ENCODE results near the gene FBLN2. TPM values are rescaled to one million over a fixed set of nuclear protein-coding genes. Genes with fewer than 3 reads are reported as not detected.

Gene FBLN2
- total and polyA plus RNA-seq, 2 donors: 12.2 to 15.3 TPM

GRCh38 chr3:13536432-13536831, 12.5 kb upstream of the FBLN2 start:
- 21% methylated on average over 3 of the region's 3 CpGs for WGBS
- Histone ChIP-seq H3K36me3 (ENCODE audit: control insufficient read depth in 2 of 2, insufficient read depth in 2 of 2, low read length in 1 of 2) (no peaks in the 10 kb centered on the region), H3K4me3 (ENCODE audit: low read length in 2 of 2) (no peak overlapping the region), H3K27ac (ENCODE audit: low read depth in 1 of 2, low read length in 1 of 2) (peak overlapping the region; percentile 54 to 79), H3K4me1 (ENCODE audit: control insufficient read depth in 2 of 2, insufficient read depth in 2 of 2, low read length in 2 of 2) (peaks cover 18 to 34% of the 10 kb centered on the region in 2 donors), H3K27me3 (ENCODE audit: control insufficient read depth in 2 of 2, insufficient read depth in 1 of 2, low read length in 1 of 2) (no peaks in the 10 kb centered on the region), H3K9me3 (ENCODE audit: control insufficient read depth in 2 of 2, insufficient read depth in 1 of 2, low read length in 1 of 2) (peaks cover 0 to 15% of the 10 kb centered on the region in 2 donors)
- no peak for DNase-seq (ENCODE audit: low read depth in 6 of 9, low spot score in 9 of 9)

DNA sequence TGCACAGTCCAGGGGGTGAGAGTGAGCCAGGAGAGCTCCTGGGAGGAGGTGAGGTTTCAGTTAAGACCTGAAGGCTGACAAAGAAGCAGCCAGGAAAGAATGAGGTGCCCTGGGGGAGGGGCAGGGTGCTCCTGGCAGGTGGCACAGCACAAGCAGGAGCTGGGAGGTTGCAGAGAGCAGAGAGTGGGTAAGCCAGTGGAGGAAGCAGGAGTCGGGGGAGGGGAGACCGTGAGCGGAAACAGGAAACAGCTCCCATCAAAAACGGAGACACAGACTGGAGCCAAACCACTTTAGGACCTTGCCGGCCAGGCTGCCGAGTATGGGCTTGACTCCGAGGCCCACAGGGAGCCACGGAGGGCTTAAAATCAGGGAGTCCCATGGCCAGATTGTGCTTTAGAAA, 12.1 kb upstream of the FBLN2 start:
- H3K36me3 ChIP-seq (ENCODE audit: control insufficient read depth in 2 of 2, insufficient read depth in 2 of 2, low read length in 1 of 2): no peaks in the 10 kb centered on the region
- peaks cover 18 to 34% of the 10 kb centered on the region in 2 donors for H3K4me1 ChIP-seq (ENCODE audit: control insufficient read depth in 2 of 2, insufficient read depth in 2 of 2, low read length in 2 of 2)
- peaks cover 0 to 18% of the 10 kb centered on the region in 2 donors for H3K9me3 ChIP-seq (ENCODE audit: control insufficient read depth in 2 of 2, insufficient read depth in 1 of 2, low read length in 1 of 2)
- 2% methylated on average over 8 of the region's 8 CpGs for WGBS
- peak overlapping the region; percentile 54 to 79 for H3K27ac ChIP-seq (ENCODE audit: low read depth in 1 of 2, low read length in 1 of 2)
- no peak overlapping the region for H3K4me3 ChIP-seq (ENCODE audit: low read length in 2 of 2)
- DNase-seq (ENCODE audit: low read depth in 6 of 9, low spot score in 9 of 9): peak in 4 of 9 donors; percentile 68 to 85 (median 75)
- no peaks in the 10 kb centered on the region for H3K27me3 ChIP-seq (ENCODE audit: control insufficient read depth in 2 of 2, insufficient read depth in 1 of 2, low read length in 1 of 2)

DNA sequence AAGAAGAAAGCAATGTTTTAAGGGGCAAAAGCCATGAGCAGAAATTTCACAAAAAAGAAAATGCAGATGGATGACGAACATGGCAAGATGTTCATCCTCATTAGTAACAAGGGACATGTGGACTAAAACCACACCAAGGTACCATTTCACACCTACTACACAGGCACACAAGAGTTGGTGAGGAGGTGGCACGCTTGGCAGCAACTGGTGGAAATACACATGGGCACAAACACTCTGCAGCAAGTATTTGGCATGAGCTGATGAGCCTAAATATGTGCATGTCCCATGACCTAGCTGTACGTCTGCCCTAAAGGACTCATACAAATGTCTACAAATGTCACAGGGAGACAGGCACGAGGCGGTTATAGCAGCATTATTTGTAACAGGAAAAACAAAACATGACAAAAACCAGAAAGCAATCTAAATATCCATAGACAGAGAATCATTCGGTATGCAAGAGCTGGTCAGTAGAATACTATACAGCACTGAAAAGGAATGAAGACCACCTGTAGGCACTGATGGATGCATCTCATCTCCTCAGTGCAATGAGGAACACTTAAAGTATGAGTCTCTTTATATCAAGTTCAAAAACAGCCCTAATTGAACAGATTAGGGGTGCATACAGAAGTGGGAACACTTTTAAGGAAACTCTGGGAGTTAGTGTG, 11.5 kb upstream of the FBLN2 start:
- 93% methylated on average over 6 of the region's 6 CpGs for WGBS
- H3K27me3 ChIP-seq (ENCODE audit: control insufficient read depth in 2 of 2, insufficient read depth in 1 of 2, low read length in 1 of 2): no peaks in the 10 kb centered on the region
- peaks cover 0 to 21% of the 10 kb centered on the region in 2 donors for H3K9me3 ChIP-seq (ENCODE audit: control insufficient read depth in 2 of 2, insufficient read depth in 1 of 2, low read length in 1 of 2)
- H3K4me1 ChIP-seq (ENCODE audit: control insufficient read depth in 2 of 2, insufficient read depth in 2 of 2, low read length in 2 of 2): peaks cover 18 to 34% of the 10 kb centered on the region in 2 donors
- no peak for DNase-seq (ENCODE audit: low read depth in 6 of 9, low spot score in 9 of 9)
- no peak overlapping the region for H3K4me3 ChIP-seq (ENCODE audit: low read length in 2 of 2)
- peak overlapping the region in 1 of 2 donors; percentile 79 for H3K27ac ChIP-seq (ENCODE audit: low read depth in 1 of 2, low read length in 1 of 2)
- H3K36me3 ChIP-seq (ENCODE audit: control insufficient read depth in 2 of 2, insufficient read depth in 2 of 2, low read length in 1 of 2): no peaks in the 10 kb centered on the region

DNA sequence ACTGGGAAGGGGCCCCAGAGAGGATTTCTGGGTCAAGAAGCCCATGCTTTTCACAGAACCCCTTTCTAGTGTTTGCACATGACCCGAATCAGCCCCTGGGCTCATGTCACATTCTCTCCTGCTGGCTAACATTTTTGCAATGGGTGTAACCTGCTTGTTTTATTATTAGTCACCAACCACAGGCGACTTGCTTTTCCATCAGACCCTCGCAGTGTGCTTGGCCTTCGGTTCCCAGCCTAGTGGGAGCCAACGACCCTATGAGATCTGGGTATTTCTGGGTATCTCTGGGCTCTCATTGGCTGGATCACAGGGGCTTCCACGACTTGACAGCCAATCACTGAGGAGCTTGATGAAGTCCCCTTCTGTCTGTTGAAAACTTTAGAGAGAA, 11.0 kb upstream of the FBLN2 start:
- Histone ChIP-seq H3K36me3 (ENCODE audit: control insufficient read depth in 2 of 2, insufficient read depth in 2 of 2, low read length in 1 of 2) (no peaks in the 10 kb centered on the region), H3K4me1 (ENCODE audit: control insufficient read depth in 2 of 2, insufficient read depth in 2 of 2, low read length in 2 of 2) (peaks cover 18 to 34% of the 10 kb centered on the region in 2 donors), H3K9me3 (ENCODE audit: control insufficient read depth in 2 of 2, insufficient read depth in 1 of 2, low read length in 1 of 2) (peaks cover 0 to 24% of the 10 kb centered on the region in 2 donors), H3K4me3 (ENCODE audit: low read length in 2 of 2) (no peak overlapping the region), H3K27me3 (ENCODE audit: control insufficient read depth in 2 of 2, insufficient read depth in 1 of 2, low read length in 1 of 2) (no peaks in the 10 kb centered on the region), H3K27ac (ENCODE audit: low read depth in 1 of 2, low read length in 1 of 2) (no peak overlapping the region)
- 95% methylated on average over 6 of the region's 6 CpGs for WGBS
- no peak for DNase-seq (ENCODE audit: low read depth in 6 of 9, low spot score in 9 of 9)

DNA sequence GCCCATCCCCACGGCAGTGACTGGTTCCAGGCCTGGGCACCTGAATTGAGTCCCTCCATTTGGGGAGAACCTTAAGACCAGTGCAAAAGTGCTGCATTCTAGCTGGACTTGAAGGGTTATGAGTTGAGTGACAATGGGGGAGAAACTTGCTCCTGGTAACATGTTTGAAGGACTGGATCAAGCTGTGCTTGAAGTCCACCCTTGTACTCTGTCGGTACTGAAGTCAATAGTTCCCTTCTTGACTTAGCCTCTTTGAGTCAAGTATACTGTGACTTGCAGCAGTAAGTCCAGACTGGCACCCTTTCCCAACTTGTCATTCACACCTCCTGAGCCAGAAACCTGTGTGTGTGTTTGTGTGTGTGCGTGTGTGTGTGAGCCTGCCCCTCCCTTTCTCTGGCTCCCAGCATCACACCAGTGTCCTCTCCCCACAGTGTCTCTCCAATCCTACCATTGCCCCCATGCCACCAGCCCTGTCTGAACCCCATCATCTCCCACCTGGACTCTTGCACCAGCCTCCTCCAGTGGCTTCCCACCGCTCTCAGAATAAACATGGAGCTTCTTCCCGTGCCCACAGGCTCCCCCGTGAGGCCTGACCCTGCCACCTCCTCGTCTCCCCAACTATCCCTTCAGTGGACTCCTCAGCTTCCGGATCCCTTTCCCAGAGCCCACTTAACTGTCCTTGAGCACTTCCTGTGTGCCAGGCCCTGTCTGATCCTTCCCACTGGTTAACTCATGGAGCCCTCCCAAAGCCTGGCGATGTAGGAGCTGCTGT, 10.2 kb upstream of the FBLN2 start:
- H3K36me3 ChIP-seq (ENCODE audit: control insufficient read depth in 2 of 2, insufficient read depth in 2 of 2, low read length in 1 of 2): no peaks in the 10 kb centered on the region
- H3K9me3 ChIP-seq (ENCODE audit: control insufficient read depth in 2 of 2, insufficient read depth in 1 of 2, low read length in 1 of 2): peaks cover 0 to 25% of the 10 kb centered on the region in 2 donors
- no peak for DNase-seq (ENCODE audit: low read depth in 6 of 9, low spot score in 9 of 9)
- WGBS: 98% methylated on average over 9 of the region's 9 CpGs
- no peaks in the 10 kb centered on the region for H3K27me3 ChIP-seq (ENCODE audit: control insufficient read depth in 2 of 2, insufficient read depth in 1 of 2, low read length in 1 of 2)
- no peak overlapping the region for H3K27ac ChIP-seq (ENCODE audit: low read depth in 1 of 2, low read length in 1 of 2)
- H3K4me1 ChIP-seq (ENCODE audit: control insufficient read depth in 2 of 2, insufficient read depth in 2 of 2, low read length in 2 of 2): peaks cover 24 to 42% of the 10 kb centered on the region in 2 donors
- H3K4me3 ChIP-seq (ENCODE audit: low read length in 2 of 2): no peak overlapping the region

DNA sequence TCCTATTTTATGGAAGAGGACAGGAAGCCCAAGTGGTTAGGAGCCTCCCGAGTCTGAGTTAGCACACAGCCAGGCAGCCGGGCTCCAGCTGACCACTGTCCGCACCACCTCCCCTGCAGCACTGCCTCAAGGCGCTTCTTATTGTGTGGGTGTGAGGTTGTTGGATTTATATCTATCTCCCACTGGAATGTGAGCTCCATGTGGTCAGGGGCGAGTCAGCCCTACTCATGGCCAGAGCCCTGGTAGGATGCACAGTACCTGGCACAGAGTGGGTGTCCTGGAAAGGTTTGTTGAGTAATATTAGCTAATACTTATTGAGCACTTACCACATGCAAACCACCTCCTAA, 9.7 kb upstream of the FBLN2 start:
- H3K4me1 ChIP-seq (ENCODE audit: control insufficient read depth in 2 of 2, insufficient read depth in 2 of 2, low read length in 2 of 2): peaks cover 29 to 45% of the 10 kb centered on the region in 2 donors
- no peak overlapping the region for H3K4me3 ChIP-seq (ENCODE audit: low read length in 2 of 2)
- peaks cover 0 to 25% of the 10 kb centered on the region in 2 donors for H3K9me3 ChIP-seq (ENCODE audit: control insufficient read depth in 2 of 2, insufficient read depth in 1 of 2, low read length in 1 of 2)
- H3K27ac ChIP-seq (ENCODE audit: low read depth in 1 of 2, low read length in 1 of 2): no peak overlapping the region
- H3K27me3 ChIP-seq (ENCODE audit: control insufficient read depth in 2 of 2, insufficient read depth in 1 of 2, low read length in 1 of 2): no peaks in the 10 kb centered on the region
- WGBS: over 99% methylated on average over 5 of the region's 5 CpGs
- H3K36me3 ChIP-seq (ENCODE audit: control insufficient read depth in 2 of 2, insufficient read depth in 2 of 2, low read length in 1 of 2): no peaks in the 10 kb centered on the region
- DNase-seq (ENCODE audit: low read depth in 6 of 9, low spot score in 9 of 9): no peak

GRCh38 chr3:13539671-13540070, 9.3 kb upstream of the FBLN2 start:
- Histone ChIP-seq H3K27ac (ENCODE audit: low read depth in 1 of 2, low read length in 1 of 2) (no peak overlapping the region), H3K4me1 (ENCODE audit: control insufficient read depth in 2 of 2, insufficient read depth in 2 of 2, low read length in 2 of 2) (peaks cover 31 to 47% of the 10 kb centered on the region in 2 donors), H3K9me3 (ENCODE audit: control insufficient read depth in 2 of 2, insufficient read depth in 1 of 2, low read length in 1 of 2) (peaks cover 0 to 25% of the 10 kb centered on the region in 2 donors), H3K4me3 (ENCODE audit: low read length in 2 of 2) (no peak overlapping the region), H3K27me3 (ENCODE audit: control insufficient read depth in 2 of 2, insufficient read depth in 1 of 2, low read length in 1 of 2) (no peaks in the 10 kb centered on the region), H3K36me3 (ENCODE audit: control insufficient read depth in 2 of 2, insufficient read depth in 2 of 2, low read length in 1 of 2) (no peaks in the 10 kb centered on the region)
- WGBS: 87% methylated on average over 8 of the region's 8 CpGs
- no peak for DNase-seq (ENCODE audit: low read depth in 6 of 9, low spot score in 9 of 9)

GRCh38 chr3:13540297-13540995, 8.5 kb upstream of the FBLN2 start:
- Histone ChIP-seq H3K9me3 (ENCODE audit: control insufficient read depth in 2 of 2, insufficient read depth in 1 of 2, low read length in 1 of 2) (peaks cover 0 to 25% of the 10 kb centered on the region in 2 donors), H3K27me3 (ENCODE audit: control insufficient read depth in 2 of 2, insufficient read depth in 1 of 2, low read length in 1 of 2) (no peaks in the 10 kb centered on the region), H3K36me3 (ENCODE audit: control insufficient read depth in 2 of 2, insufficient read depth in 2 of 2, low read length in 1 of 2) (no peaks in the 10 kb centered on the region), H3K4me3 (ENCODE audit: low read length in 2 of 2) (no peak overlapping the region), H3K27ac (ENCODE audit: low read depth in 1 of 2, low read length in 1 of 2) (no peak overlapping the region), H3K4me1 (ENCODE audit: control insufficient read depth in 2 of 2, insufficient read depth in 2 of 2, low read length in 2 of 2) (peaks cover 39 to 49% of the 10 kb centered on the region in 2 donors)
- WGBS: 92% methylated on average over 4 of the region's 4 CpGs
- no peak for DNase-seq (ENCODE audit: low read depth in 6 of 9, low spot score in 9 of 9)

GRCh38 chr3:13541691-13542090, 7.2 kb upstream of the FBLN2 start:
- H3K36me3 ChIP-seq (ENCODE audit: control insufficient read depth in 2 of 2, insufficient read depth in 2 of 2, low read length in 1 of 2): no peaks in the 10 kb centered on the region
- no peaks in the 10 kb centered on the region for H3K27me3 ChIP-seq (ENCODE audit: control insufficient read depth in 2 of 2, insufficient read depth in 1 of 2, low read length in 1 of 2)
- no peak overlapping the region for H3K27ac ChIP-seq (ENCODE audit: low read depth in 1 of 2, low read length in 1 of 2)
- peaks cover 34 to 48% of the 10 kb centered on the region in 2 donors for H3K4me1 ChIP-seq (ENCODE audit: control insufficient read depth in 2 of 2, insufficient read depth in 2 of 2, low read length in 2 of 2)
- no peak for DNase-seq (ENCODE audit: low read depth in 6 of 9, low spot score in 9 of 9)
- no peak overlapping the region for H3K4me3 ChIP-seq (ENCODE audit: low read length in 2 of 2)
- peaks cover 0 to 22% of the 10 kb centered on the region in 2 donors for H3K9me3 ChIP-seq (ENCODE audit: control insufficient read depth in 2 of 2, insufficient read depth in 1 of 2, low read length in 1 of 2)
- 56% methylated on average over 3 of the region's 3 CpGs for WGBS
